ENCODE measurements around the gene ROBO2. TPM values are rescaled to one million over a fixed set of nuclear protein-coding genes. Genes with fewer than 3 reads are reported as not detected.

ROBO2 gene
- total and polyA plus RNA-seq, 10 of the 15 experiments (the other 5 are each of a cell fraction or from before 2014, with no cell fraction given), result 0.22 to 2.5 (median 0.81) TPM

GRCh38 chr3:77303955-77304699, 264.2 kb downstream of the ROBO2 start (continued):
- TF ChIP-seq SMAD5 (IDR thresholded peaks at IDR 0.05; ENCODE audit: low read depth), result no peak

GRCh38 chr3:77304700-77305021, 264.8 kb downstream of the ROBO2 start:
- FAIRE-seq (no peak), ATAC-seq (no peak), DNase-seq (ENCODE audit: low read depth, low spot score) (no peak)
- Histone ChIP-seq H3K4me2 (ENCODE audit: control insufficient read depth, insufficient read depth) (no peak overlapping the region), H4K20me1 (ENCODE audit: control insufficient read depth, insufficient read depth) (no peaks in the 10 kb centered on the region), H3K4me1 (ENCODE audit: control insufficient read depth, insufficient read depth, low read length) (no peaks in the 10 kb centered on the region), H3K4me3 (no peak overlapping the region), H3K9me3 (replicated peaks; ENCODE audit: control insufficient read depth, insufficient read depth, low read length) (no peaks in the 10 kb centered on the region), H2AFZ (ENCODE audit: control insufficient read depth, low read depth, low read length) (no peak overlapping the region), H3K27me3 (replicated peaks in 1 of 2; ENCODE audit: control insufficient read depth in 2 of 2, insufficient read depth in 2 of 2, low read length in 1 of 2) (no peaks in the 10 kb centered on the region), H3K79me2 (ENCODE audit: control insufficient read depth, insufficient read depth, low read length) (no peaks in the 10 kb centered on the region), H3K27ac (ENCODE audit: control insufficient read depth, insufficient read depth) (no peak overlapping the region), H3K36me3 (ENCODE audit: control insufficient read depth in 2 of 2, insufficient read depth in 2 of 2, low read length in 1 of 2) (no peaks in the 10 kb centered on the region), H3K9ac (ENCODE audit: control insufficient read depth, insufficient read depth, low read length) (no peak overlapping the region)
- POLR2A ChIA-PET, result no interaction called here
- 73% methylated on average over 3 of the region's 3 CpGs for WGBS (ENCODE audit: insufficient coverage, insufficient replicate concordance, low lambda C conversion rate, missing lambda C conversion rate)
- CTCF ChIA-PET, result interaction anchor here (1.2 kb wide), 1 partner anchor 15 kb away, joined by 6 read pairs; no protein-coding TSS in a partner anchor
- TF ChIP-seq PRDM15 (CRISPR knock-in tag; IDR thresholded peaks at IDR 0.05) (no peak), CHD4 (IDR thresholded peaks at IDR 0.05) (no peak), NR2C2 (IDR thresholded peaks at IDR 0.05; ENCODE audit: borderline replicate concordance, control insufficient read depth, insufficient read length, low read depth) (no peak), WRNIP1 (IDR thresholded peaks at IDR 0.05; ENCODE audit: borderline replicate concordance, low read depth, low read length) (no peak), ZBTB11 (CRISPR knock-in tag; IDR thresholded peaks at IDR 0.05) (no peak), ZNF687 (IDR thresholded peaks at IDR 0.05) (no peak), LARP7 (IDR thresholded peaks at IDR 0.05) (no peak)
- in situ Hi-C loops (cut with MboI), result no loop called here
- BruUV-seq (replicated peaks), result no TSS peak
- SMC1A ChIA-PET (ENCODE audit: uncharacterized antibody, unreplicated experiment), result no interaction called here
- RAD21 ChIA-PET (ENCODE audit: unreplicated experiment), result no interaction called here
- intact Hi-C loops (cut with micrococcal nuclease; ENCODE audit: unreplicated experiment), result no loop called here

All from GM12878 (cell line).